DMS53 treated with DMSO at 0.1 percent for 48 hours (cell line): ENCODE data around the gene PSMB11.
"Not testable (repeated sequence)": the region's sequence is repeated elsewhere in the genome, so short reads cannot be mapped to it uniquely, and the experiment has no call there.

Source experiments
- DNase-seq: peaks from one replicate; lab custom pipeline; 2025; ENCODE audit not compliant: unreplicated experiment; lab: John Stamatoyannopoulos, UW

Gene PSMB11

DNA sequence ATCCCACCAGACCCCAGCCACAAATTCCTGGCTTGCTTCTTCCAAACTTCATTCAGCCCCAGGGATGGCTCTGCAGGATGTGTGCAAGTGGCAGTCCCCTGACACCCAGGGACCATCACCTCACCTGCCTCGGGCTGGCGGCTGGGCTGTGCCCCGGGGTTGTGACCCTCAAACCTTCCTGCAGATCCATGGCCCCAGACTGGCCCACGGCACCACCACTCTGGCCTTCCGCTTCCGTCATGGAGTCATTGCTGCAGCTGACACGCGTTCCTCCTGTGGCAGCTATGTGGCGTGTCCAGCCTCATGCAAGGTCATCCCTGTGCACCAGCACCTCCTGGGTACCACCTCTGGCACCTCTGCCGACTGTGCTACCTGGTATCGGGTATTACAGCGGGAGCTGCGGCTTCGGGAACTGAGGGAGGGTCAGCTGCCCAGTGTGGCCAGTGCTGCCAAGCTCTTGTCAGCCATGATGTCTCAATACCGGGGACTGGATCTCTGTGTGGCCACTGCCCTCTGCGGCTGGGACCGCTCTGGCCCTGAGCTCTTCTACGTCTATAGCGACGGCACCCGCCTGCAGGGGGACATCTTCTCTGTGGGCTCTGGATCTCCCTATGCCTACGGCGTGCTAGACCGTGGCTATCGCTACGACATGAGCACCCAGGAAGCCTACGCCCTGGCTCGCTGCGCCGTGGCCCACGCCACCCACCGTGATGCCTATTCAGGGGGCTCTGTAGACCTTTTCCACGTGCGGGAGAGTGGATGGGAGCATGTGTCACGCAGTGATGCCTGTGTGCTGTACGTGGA lies at the start of gene PSMB11:
Gene PSMB11, plus strand, starts transcription at position 51 of the 804 bp plus-strand sequence. Its CDS starts 14 bp downstream, at position 65.
- no peak for DNase-seq

- DNase-seq, result no peak
Observed at GRCh38 chr14:22993517-22993916, 48.5 kb upstream of the PSMB11 start.

GRCh38 chr14:22994762-22995275 lies 47.2 kb upstream of the PSMB11 start:
- no peak for DNase-seq

DNA sequence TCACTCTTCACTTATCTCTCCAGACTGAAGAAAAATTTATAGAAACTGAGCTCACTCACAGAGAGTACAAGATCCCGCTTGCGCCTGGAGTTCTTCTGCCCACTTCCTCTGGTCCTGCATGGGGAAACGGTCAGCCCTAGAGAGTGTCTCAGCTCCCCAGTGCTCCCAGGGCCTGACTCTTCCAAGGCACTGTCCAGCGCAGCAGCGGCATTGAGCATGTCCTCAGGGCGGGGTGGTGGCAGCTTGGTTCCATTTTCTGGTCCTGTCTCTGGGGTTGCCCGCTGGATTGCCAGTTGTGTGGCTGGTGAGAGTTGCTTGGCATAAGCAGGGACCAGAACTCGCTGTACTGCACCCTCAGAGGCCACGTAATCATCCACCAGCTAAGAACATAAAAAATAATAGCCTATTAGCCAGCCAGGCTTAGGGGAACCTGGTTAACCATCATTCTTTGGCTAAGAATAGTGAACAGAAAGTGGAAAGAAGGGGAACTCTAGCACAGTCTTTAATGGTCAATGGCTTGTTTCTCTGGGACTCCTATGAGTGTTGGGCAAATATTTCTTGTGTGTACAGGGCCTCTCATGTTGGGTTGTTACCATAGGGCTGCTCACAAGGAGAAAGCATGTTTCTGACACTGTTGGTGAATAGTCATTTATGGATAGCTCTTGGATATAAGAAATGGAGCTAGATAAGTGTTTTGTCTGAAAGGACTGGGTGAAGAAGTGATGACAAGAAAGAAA lies 46.0 kb upstream of the PSMB11 start:
- no peak for DNase-seq

GRCh38 chr14:22996768-22997654 lies 45.0 kb upstream of the PSMB11 start:
- no peak for DNase-seq

- no peak for DNase-seq
Observed at GRCh38 chr14:22997676-22998323, 44.2 kb upstream of the PSMB11 start.

GRCh38 chr14:22998329-22999012 lies 43.5 kb upstream of the PSMB11 start:
- no peak for DNase-seq

DNA sequence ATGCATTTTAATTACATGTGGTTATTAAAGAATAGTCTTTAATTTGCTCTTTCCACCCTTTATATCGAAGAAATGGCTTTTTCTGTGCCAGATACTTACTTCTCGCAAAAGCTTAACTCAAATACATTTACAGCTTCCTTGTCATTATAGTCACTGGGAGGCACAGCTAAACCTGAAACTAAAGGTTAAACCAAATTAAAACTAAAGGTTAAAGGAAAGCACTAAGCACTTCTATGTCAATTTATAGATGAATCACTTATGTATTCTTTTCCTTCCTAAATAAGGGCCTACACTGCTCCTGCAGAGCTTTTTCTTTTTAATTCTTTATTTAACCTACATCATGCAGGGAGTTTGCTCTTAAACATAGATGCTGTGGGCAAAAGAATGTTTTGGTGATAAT lies 41.2 kb upstream of the PSMB11 start:
- DNase-seq, result no peak

- DNase-seq, result no peak
Observed at GRCh38 chr14:23002592-23002991, 39.4 kb upstream of the PSMB11 start.

- not testable (repeated sequence) for DNase-seq
Observed at GRCh38 chr14:23004274-23004673, 37.7 kb upstream of the PSMB11 start.

DNA sequence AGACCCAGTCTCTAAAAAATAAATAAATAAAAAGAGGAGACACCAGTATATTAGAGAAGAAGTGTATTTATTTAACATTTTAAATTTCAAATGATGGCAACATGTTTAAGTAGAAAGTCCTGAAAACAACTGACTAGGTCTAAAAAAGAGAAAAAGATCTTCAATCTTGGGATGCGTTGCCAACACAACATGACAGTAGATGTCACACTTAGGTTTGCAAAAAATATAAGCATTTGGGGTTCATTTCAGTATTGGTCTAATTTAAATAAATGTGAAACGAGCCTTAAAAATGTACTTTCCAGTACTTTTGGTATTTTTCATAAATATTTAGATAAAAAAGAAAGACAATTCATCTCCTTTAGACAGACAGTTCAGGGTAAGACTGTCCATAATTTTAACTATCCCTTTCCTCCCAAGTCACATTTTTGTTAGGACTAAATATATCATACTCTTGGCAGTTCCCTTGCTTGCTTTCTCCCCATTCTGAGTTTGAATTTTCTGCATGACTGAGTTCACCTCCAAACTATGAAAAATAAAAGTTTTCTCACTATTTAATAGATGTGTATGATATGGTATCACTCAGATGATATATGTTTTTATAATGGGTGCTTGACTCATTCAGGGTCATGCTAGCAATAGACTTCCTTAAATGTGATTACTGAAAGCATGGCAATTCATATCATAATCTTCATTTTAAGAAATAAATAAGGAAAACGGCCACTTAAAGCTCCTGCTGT lies 36.4 kb upstream of the PSMB11 start:
- no peak for DNase-seq

GRCh38 chr14:23006188-23006534 lies 35.9 kb upstream of the PSMB11 start:
- DNase-seq, result no peak

DNA sequence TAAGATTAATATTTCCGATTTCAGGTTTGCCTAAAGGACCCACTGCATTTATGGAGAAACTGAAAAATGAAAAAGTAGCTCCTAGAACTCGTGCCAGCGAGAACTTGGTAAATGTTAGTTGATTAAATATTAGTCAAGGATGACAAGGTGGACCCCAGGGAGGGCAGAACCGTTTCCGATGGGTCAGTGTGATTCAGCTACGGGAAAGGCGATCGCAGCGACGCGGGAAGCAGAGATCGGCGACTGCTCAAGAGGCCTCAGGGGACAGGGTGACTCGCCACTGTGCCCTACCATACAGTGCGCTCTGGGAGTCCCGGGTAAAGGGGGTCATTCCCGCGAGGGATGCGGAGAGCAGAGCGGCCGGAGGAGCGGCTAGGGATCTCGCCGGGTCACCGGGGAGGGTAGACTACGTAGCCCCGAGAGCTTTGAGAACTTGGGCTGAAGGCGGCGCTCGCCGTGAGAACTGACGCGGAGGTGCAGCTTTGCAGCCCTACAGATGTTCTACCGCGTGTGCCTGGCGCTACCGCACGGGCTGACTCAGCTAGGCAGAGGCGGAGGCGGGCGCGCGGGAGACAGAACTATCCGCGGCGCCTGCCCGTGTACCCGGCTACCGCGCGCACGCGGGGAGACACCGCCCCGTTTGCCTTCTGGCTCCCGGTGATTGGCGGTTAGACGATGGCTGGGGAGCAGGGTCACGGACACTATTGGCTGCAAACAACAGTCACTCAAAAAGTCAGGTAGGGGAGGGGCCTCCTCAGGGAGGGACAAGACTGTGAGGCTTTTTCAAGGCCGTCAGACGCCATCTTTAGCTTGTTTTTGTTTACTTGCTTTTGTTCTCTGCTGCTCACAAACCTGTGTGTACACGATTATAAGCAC lies 35.2 kb upstream of the PSMB11 start:
- DNase-seq, result peak; percentile 80

DNA sequence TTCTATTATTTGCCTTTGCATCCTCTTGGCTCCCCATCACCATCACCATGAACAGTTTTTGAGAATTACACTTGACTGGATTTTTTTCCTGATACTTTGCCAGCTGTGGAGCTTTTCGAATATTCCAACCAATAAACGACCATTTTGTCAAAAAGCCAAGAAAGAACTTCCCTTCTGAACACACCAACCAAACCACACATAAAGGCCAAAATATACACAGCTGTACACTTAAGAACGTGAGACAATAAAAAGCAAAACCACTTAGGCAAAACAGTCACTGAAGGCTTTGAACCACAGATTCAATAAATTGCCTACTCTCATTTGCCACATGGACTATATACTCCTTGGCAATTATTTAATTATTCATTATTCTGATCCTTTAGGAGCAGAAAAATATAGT lies 33.2 kb upstream of the PSMB11 start:
- no peak for DNase-seq

DNA sequence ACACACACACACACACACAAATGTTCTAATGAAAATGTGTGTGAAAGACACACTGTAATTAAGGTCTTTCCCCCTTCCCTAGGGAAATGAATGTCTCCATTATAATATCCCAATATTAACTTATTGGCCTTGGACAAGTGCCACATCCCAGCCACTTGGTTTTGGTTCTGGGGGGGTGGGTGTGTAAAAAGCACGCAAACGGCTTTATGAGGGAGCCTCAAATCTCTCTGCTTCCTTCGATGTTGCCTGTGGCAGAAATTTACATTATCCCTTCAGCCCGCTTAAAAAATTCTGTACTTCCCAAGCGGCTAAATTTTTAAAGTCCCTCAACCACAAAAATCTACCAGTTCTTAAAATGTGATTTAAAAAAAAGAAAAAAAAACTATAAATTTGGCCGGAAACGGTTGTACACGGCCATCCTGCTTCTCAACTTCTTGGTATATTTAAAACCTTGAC lies 32.5 kb upstream of the PSMB11 start:
- DNase-seq, result no peak

GRCh38 chr14:23009939-23010726 lies 31.9 kb upstream of the PSMB11 start, which contains the start of gene C14orf93:
Gene C14orf93, minus strand, starts transcription at chr14:23010143. Its CDS starts 11,120 bp downstream, at chr14:22999023.
- DNase-seq, result peak; percentile 31

- no peak for DNase-seq
Observed at GRCh38 chr14:23013054-23013748, 28.8 kb upstream of the PSMB11 start.
